Activated CD8-positive, alpha-beta memory T cell treated with anti-CD3 and anti-CD28 coated beads, Interleukin-2, amount 50 U/mL, for 4 hours (primary cell): ENCODE results near the gene S100A7A.

Source experiments
- DNase-seq: peaks from one replicate; pipeline ENCODE4 v3.0.0-alpha.2; 2020

S100A7A gene

DNA sequence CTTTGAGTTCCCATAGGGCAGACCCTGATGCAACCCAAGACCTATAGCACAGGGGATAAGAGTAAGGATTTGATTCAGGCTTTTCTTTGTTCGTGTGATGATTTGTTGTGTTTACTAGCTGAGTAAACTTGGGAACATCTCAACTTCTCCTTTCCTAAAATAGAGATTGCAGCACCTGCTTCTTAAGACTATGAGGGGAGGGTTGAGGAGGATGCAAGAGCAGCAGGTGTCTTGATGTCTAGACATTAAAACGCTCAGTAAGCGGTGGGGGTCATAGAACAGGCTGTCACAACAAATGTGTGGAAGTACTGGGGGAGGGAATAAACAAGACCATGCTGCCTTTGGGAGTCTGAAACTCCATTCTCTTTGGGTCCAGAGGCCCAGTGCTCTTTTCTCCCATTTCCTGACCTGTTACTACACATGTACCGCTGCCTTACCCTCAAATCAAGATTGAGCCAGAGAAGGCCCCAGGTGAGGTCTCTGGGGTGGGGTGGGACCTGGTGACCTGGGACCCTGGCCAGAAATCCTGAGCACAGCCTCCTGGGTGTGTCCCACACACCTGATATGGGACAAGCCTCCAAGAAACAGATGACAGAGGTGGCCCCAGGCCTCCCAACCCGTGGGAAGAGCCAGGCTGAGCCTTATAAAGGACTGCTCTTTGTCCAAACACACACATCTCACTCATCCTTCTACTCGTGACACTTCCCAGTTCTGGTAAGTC is at the start of gene S100A7A:
TSS of gene S100A7A (plus strand) at position 671 of the 721 bp plus-strand sequence. CDS start 1,563 bp downstream, outside the sequence.
- DNase-seq, result no peak

DNA sequence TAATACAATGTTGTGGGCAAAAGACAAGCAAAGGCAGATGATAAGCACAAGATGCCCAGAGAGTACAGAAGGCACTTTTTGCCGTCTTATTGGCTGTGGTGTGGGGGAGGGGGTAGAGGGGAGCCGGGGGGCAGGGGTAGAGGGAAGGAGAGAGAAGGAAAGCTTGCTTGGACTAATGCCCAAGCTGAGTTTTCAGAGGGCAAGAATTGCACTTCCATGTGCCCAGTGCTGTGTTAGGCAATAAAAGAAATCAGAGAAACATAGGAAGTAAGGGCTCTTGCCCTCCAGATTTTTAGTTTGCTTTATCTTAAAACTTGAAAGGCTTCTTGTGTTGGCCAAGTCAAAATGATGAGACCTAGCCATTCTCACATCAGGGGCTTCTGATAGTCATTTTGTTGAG is 49.2 kb upstream of the S100A7A start:
- DNase-seq, result no peak

DNA sequence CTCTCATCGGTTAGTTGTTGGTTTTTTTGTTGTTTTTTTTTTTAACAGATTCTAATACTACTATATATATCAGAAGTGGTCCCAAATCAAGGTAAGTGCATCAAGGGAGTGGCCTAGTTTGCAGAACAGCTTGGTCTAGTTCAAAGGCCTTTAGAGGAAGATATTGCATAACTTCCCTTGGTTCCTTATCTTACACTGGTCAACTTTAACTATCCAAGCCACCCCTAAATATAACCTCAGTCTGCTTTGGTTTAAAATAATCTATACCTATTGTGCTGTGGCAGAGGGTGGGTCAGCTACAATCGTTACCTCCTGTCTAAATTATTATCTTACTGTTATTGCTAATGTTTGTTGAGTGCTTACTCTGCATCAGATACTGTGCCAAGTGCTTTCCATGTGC is 47.8 kb upstream of the S100A7A start:
- DNase-seq, result no peak

DNA sequence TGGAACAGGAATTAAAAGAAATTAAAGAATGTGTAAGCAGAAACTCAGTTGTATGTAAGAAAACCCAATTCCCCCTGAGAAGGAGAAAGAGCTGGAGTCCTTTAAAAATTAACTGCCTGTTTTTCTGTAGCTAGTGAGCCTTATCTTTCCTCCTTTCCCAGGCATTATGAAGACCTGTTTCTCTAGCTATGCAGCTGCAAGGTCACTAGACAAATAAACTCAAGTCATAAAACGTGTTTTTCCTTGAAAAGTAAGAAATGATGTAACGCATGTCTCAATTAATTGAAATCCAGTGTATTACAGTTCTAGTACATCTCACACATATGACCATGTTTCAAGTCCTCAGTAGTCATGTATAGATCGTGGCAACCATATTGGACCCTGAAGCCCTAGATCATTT is 46.2 kb upstream of the S100A7A start:
- DNase-seq, result no peak

DNA sequence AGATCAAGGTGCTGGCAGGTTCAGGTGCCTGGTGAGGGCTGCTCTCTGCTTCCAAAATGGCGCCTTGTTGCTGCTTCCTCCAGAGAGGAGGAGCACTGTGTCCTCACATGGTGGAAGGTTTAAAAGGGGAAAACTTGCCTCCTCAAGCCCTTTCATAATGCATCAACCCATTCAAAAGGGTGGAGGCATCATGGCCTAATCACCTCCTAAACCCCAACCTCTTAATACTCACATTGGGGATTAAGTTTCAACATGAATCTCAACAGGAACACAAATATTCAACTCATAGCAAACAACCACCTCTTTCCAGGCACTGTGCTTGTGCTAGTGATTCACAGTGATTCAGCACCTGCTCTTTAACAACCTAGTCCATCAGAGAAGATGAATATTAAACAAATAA is 45.1 kb upstream of the S100A7A start:
- no peak for DNase-seq

DNA sequence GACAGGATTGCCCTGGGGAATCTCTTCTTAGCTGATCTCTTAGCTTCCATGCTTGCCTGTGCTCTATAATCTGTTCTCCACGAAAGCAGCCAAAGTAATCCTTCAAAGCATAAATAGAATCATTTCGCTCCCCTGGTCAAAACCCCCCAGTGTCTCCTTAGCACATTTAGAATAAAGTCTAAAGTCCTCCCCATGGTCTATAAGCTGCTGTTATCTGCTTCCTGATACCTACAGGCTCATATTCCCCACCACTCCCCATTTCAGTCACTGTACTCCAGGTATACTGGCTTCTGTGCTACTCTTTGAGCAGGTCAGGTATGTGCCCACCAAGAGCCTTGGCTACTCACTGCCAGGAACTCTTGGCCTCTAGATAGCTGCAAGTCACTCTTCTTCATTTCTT is 43.7 kb upstream of the S100A7A start:
- no peak for DNase-seq

DNA sequence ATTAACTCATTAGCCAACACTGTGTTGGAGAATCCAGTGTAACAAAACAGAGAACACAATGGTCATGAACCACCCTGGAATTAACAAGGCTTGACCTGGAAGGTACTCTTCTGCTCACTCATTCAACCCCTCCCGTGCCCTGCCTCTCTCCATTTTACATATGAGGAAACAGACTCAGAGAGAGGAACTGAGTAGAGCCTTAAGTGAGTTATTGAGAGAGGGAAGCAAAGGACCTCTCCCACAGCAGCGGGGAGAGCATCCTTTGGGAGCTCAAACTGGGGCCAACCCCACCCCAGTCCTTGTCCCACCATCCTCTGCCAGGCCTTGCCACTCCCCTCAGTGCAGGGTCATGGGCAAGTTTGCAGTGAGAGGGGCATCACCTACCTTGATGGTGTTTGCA is 42.2 kb upstream of the S100A7A start:
- no peak for DNase-seq

DNA sequence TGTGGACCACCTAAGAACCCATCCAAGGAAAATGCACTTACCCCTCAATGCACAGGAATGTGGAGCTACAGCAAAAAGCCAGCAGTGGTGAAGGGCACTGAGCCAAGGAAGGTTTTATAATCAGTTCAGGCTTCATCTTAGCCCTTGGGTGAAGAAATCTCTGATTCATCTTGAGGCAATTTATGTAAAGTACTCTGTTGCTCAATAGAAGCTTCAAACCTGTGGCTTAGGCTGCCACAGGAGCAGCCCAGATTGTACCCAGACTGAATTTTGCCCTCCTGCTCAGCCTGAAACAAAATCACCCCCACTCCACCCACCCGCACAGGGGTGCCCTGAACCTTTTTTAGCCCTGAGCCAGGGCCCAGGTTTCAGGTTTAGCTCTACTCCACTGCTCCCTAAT is 40.8 kb upstream of the S100A7A start, which contains the start of gene S100A12:
TSS of gene S100A12 (minus strand) at position 111 of the 400 bp plus-strand sequence. CDS start 1,029 bp downstream, outside the sequence.
- DNase-seq, result no peak

DNA sequence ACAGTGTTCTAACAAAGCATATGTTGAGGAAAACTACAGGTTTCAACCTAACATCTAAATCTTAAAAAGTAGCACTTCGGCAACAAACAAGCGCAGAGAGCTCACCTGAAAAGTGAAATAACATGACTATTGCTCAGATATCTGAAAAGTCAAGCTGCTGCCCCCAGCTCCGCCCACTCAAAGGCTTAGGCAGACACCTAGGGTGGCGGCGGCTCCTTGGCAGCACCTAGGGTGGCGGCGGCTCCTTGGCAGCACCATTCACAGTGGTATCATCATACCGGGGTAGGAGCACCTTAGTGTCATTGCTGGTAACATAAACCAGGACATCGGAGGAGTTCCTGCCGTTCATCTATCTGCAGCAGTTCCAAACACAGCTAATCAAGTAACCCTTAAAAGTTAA is 36.7 kb upstream of the S100A7A start:
- DNase-seq, result no peak

DNA sequence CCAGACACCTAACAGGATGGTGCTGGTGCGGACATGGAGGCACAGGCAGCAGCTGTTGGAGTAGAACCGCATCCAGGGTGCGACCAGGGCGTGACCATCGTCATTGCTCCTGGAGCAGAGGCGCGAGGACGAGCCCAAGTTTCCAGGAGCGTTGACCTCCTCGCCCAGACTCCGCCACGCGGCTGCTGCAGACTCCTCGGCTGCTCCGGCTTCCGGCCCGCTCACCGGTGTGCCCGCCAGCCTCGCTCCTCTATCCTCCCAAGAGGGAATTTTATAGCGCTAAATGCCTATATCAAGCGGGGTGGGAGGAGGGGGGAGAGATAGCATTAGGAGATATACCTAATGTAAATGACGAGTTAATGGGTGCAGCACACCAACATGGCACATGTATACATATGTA is 35.6 kb upstream of the S100A7A start:
- no peak for DNase-seq

DNA sequence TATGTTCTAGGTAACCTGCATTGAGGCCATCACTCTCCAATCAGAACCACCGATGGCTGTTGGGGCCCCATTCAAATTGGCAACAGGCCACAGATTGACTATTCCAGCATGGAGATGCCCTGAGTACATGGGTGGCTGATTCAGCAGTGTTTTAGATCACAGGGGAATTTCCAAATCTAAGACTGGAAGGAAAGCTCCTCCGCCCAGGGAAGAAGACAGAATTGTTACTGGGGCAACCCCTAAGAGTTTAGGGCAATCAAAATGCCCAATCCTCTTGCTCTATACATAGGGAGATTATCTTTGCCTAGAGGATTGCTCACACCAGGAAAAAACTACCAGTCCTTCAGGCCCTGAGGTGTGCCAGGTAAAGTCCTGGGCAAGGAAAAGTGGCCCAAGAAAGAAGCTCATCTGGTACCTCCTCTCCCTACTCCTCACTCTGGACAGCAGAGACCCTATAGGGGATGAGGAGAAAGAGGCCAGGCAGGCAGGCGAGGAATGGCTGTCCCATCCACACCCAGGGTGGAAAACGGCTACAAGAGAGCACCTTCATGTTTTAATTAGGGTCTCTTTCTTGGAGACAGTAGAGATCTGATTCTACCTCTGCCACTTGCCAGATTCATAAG is 31.3 kb upstream of the S100A7A start:
- no peak for DNase-seq

DNA sequence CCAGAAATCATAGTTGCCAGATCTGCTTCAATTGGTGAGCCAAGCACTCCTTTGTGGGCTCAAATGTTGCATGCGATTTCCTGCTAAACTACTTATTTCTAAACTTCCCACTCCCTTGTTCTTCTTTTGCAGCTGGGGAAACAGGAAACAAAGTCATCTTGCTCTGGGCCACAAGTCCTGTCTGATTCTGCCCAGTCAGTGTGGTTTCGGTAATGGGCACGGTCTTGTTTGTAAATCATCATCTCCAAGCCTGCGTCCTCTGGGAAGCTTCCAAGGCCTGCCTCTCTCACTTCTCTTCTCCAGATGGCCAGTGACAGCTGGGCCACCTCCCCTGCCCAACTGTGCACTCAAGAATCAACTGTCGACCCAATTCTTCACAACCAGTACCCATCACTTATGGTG is 29.8 kb upstream of the S100A7A start:
- DNase-seq, result no peak

DNA sequence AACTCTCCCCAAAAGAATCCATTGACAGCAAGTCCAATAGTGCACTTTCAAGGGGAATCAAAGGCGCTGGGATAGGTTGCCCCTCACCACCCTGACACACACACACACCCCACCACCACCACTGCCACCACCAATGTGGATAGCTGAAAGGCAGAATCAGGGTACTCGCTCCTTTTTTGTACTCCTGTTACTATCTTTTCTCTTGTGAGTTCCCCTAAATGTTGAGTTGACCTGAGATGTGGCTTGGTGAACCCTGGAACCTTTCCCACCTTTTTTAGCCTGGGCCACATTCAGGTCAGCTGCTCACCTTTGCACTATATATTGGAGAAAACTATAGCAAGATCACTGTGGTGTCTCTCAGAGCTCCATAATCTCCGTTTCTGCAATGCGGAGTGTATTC is 29.3 kb upstream of the S100A7A start:
- no peak for DNase-seq

DNA sequence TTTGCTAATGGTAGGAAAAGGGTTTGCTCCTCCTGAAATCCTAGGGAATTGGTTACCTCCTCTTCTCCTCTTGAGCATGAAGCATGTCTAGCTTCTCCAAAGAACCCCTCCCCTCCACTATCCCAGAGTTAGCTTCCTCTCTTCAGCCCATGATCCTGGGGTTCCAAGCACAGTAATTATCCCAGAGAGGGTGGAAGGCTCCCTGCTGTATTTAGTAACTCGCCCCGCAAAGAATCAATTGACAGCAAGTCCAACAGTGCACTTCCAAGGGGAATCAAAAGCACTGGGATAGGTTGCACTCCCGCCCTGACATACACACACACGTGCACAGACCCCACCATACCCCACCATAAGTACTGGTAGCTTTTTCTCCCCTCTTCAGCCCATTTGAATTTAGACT is 28.5 kb upstream of the S100A7A start:
- DNase-seq, result no peak

DNA sequence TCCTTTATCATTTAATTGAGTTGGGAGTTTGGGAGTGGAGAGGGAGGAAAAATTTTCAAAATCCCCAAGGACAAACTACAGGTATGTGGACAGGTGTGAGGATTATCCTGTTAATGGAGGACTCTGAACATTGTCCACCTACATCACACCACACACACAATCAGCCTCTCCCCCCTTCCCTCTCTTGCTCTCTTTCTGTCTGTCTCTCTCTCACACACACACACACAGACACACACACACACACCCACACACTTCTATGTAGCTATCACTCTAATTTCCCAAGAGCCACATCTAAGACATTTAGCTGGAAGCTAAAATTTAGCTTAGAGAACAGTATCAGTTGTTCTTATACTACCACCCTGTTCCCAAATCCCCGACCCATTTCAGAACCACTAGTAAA is 26.9 kb upstream of the S100A7A start:
- no peak for DNase-seq

DNA sequence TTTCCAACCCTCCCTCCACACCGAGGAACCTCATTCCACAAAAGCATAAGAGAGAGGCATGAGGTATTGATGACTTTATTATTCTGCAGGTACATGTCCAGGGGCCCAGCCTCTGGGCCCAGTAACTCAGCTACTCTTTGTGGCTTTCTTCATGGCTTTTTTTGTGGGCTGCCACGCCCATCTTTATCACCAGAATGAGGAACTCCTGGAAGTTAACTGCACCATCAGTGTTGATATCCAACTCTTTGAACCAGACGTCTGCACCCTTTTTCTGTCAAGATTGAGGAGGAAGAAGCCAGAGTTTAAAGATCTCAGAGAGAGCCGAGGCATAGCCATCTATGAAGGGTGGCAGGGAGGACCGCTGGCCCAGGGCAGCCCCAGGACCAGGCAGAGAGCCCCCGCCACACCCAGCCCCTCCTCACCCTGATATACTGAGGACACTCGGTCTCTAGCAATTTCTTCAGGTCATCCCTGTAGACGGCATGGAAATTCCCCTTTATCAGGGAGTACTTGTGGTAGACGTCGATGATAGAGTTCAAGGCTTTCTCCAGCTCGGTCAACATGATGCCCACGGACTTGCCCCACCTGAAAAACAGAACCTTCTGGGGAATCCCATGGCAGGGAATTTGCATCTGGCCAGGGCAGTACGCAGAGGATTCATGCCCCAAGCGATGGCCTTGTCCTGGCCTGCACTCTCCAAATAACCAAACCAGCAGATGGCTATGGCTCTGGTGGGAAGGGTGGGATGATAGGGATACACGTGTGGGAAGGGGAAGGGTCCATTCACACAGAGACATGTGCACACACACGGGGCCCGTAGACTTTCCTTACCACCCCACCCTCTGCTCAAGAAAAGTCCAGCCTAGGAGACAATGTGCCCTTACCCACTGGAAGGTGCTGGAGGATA is 26.1 kb upstream of the S100A7A start:
- no peak for DNase-seq

DNA sequence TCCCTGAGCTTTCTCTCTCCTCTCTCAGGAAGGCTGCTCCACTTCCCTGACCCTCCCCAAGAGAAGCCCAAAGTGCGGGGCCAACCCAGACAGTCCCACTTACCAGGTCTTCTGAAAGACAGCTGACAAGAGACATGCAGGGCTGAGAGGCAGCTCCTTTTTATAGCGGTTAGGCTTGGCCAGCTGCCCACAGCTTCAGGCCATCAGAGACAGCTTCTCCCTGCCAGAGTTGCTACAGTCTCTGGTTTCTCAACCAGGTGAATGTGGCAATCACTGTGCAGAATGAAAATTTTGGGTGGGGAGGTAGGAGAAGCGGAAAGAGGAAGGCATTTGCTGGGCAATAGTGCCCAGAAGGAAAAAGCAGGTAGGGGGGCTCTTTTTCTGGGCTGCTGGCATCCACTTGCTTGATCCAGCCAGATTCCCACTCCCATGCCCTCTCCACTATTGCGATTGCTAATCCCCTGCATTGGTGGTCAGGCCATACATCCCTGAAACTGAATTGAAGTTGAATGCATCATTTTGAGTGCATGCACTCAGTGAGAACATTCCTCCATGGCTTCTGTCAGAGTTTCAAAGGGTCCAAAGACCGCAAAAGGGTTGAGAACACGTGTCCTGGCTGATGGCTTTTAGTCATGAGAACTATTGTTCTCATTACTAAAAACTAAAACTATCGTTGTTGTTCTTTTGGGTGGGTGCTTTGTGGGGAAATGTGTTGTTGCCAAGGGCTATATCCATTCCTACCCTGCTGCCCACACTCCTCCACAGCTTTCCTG is 25.2 kb upstream of the S100A7A start, which contains the start of gene S100A8:
TSS of gene S100A8 (minus strand) at position 136 of the 773 bp plus-strand sequence. CDS start 538 bp downstream, outside the sequence.
- DNase-seq, result no peak

DNA sequence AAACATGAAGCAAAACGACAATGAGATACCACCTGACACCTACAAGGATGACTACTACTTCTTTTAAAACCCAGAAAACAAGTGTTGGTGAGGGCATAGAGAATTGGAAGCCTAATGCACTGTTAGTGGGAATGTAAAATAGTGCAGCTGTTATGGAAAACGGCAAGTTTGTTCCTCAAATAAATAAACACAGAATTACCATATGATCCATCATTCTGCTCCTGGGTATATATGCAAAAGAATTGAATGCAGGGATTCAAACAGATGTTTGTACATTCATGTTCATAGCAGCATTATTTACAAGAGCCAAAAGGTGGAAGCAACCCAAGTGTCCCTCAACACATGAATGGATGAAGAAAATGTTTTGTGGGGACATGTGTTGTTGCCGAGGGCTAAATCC is 24.1 kb upstream of the S100A7A start:
- DNase-seq, result no peak

DNA sequence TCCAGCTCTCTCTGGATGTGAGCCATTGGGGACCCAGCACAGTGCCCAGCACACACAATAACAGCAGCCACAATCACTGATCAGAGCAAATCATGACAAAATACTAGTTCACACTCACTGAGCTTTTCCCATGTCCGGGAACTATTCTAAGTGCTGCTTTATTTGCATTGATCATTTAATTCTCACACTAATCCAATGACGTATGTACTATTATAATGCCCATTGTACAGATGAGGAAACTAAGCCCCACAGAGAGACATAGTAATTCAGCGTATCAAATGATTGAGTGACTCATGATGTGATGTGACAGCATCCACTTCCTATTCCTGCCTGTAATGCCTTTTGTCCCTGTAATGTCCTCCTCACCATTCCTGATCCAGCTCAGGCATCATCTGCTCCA is 23.5 kb upstream of the S100A7A start:
- no peak for DNase-seq

DNA sequence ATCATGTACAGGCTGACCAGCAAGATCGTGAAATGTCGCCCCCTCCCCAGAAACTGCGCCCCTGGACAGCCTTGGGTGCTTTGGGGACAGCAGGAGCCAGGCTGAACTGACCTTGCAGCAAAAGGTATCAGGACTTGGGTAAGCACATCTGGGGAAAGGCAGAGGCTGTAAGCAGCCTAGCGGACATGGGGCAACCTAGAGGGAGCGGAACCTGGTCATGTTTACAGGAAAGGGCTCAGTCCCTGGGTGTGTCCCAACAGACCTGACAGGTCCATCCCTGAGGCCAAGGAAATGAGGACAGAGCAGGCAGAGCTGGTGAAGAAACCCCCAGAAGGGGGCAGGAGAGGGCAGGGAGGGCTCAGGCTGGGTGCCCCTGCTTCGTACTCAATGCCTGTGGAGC is 22.4 kb upstream of the S100A7A start:
- DNase-seq, result no peak

DNA sequence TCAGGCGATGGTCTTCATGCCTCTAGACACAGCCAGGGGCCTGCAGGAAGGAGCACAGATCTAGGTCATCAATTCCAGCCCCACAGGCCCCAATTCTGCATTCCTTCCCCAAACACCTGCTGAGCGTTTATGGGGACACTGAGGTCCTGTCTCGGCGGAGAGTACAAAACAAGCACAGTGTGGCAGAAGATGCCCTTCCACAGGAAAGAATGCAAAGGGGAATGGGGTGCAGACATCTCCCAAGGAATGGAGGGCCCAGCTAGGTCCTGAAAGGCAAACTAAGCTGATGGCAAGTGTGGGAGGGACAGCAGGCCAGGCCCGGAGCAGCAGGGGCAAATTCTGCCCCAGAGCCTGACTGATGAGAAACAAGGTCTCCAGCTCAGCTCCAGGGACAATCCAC is 21.9 kb upstream of the S100A7A start:
- no peak for DNase-seq

DNA sequence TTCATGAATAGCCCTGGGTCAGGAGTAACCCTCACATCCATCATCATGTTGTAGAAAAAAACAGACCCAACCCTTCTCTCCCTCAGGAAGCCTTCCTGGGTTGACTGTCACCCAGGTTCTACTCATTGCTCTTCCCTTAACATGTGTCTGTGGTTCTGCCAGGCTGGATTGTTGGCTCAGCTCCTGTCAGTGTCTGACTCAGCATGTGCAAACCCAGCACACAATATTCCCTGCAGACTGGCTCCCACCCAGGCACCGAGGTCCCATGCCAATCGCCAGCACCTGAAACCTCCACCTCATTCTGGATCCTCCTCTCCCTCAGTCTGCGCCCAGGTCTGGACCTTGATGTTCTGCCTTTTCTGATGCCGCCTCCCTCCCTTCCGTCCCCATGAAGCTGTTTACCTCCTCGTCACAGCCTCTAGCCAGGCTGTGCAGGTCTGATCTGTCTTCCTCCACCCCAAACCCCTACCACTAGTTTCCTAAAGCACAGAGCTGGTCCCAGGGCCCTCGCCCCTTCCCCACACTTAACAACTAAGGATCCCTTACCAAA is 21.1 kb upstream of the S100A7A start:
- no peak for DNase-seq
